Neural cell (in vitro differentiated cells): Measurements from ENCODE around the gene SIL1. TPM values are rescaled to one million over a fixed set of nuclear protein-coding genes. Genes with fewer than 3 reads are reported as not detected.

Experiments
- H2AFZ ChIP-seq: fragments of 200-600, 300-800 bp; sonication (generic), shearing (Covaris generic); 2 replicates; pipeline ENCODE4 v1.6.0; 2014; ENCODE audit warnings: low read depth, mild to moderate bottlenecking, antibody characterized with exemption, low read length, moderate library complexity
- H3F3A ChIP-seq: fragments of 200-600 bp; shearing (Covaris generic); 2 replicates; pipeline ENCODE4 v1.6.1; 2016; ENCODE audit warnings: mild to moderate bottlenecking, moderate library complexity, mixed read lengths, antibody characterized with exemption, low read length; ENCODE audit not compliant: insufficient read depth, poor library complexity, severe bottlenecking
- H3K27ac ChIP-seq: fragments of 200-600, 300-800 bp; sonication (generic), shearing (Covaris generic); 2 replicates; pipeline ENCODE4 v1.5.1; 2014; ENCODE audit warnings: mild to moderate bottlenecking, low read length, moderate library complexity
- H3K27me3 ChIP-seq: fragments of 300-800, 200-600 bp; sonication (generic), shearing (Covaris generic); 2 replicates; pipeline ENCODE4 v1.6.0; 2014; ENCODE audit warnings: mild to moderate bottlenecking, low read depth, low read length, moderate library complexity; ENCODE audit not compliant: insufficient read depth
- H3K36me3 ChIP-seq: fragments of 300-800, 200-600 bp; sonication (generic), shearing (Covaris generic); 2 replicates; pipeline ENCODE4 v1.5.1; 2014; ENCODE audit warnings: mild to moderate bottlenecking, antibody characterized with exemption, low read length, moderate library complexity; ENCODE audit not compliant: insufficient read depth
- H3K4me2 ChIP-seq: fragments of 300-800, 200-600 bp; sonication (generic), shearing (Covaris generic); 2 replicates; pipeline ENCODE4 v1.6.0; 2014; ENCODE audit warnings: mild to moderate bottlenecking, low read length
- H3K4me3 ChIP-seq: fragments of 300-800, 200-600 bp; sonication (generic), shearing (Covaris generic); 2 replicates; pipeline ENCODE4 v1.5.1; 2014; ENCODE audit warnings: mild to moderate bottlenecking, low read length, moderate library complexity
- H3K79me2 ChIP-seq: fragments of 200-600 bp; shearing (Covaris generic); replicated peaks from 2 replicates; pipeline ENCODE4 v1.6.0; 2014; ENCODE audit warnings: mild to moderate bottlenecking, low read length, moderate library complexity; ENCODE audit not compliant: insufficient read depth
- H3K9ac ChIP-seq: fragments of 300-800, 200-600 bp; sonication (generic), shearing (Covaris generic); 2 replicates; pipeline ENCODE4 v1.6.1; 2016; ENCODE audit warnings: mild to moderate bottlenecking, low read length, mixed read lengths
- H3K9me2 ChIP-seq: fragments of 200-600 bp; shearing (Covaris generic); 2 replicates; pipeline ENCODE4 v1.6.1; 2016; ENCODE audit warnings: mild to moderate bottlenecking, low read length, mixed read lengths; ENCODE audit not compliant: insufficient read depth
- H3K9me3 ChIP-seq: fragments of 200-600, 300-800 bp; sonication (generic), shearing (Covaris generic); 2 replicates; pipeline ENCODE4 v1.6.1; 2016; ENCODE audit warnings: mild to moderate bottlenecking, mixed run types, low read length, moderate library complexity, mixed read lengths
- H4K20me1 ChIP-seq: fragments of 200-600 bp; shearing (Covaris generic); 2 replicates; pipeline ENCODE4 v1.6.1; 2016; ENCODE audit warnings: mild to moderate bottlenecking, mixed run types; ENCODE audit not compliant: insufficient read depth
- EP300 ChIP-seq: fragments of 450-650 bp; conservative IDR thresholded peaks from 2 replicates; pipeline ENCODE4 v1.6.1; 2014; ENCODE audit warnings: antibody characterized with exemption, mild to moderate bottlenecking, moderate library complexity; ENCODE audit not compliant: poor library complexity, severe bottlenecking
- EZH2 ChIP-seq: fragments of 200-600, 300-800 bp; shearing (Covaris generic), sonication (generic); IDR thresholded peaks from 2 replicates; pipeline ENCODE4 v1.6.1; 2014; ENCODE audit warnings: antibody characterized with exemption, low read length, borderline replicate concordance, mild to moderate bottlenecking; ENCODE audit not compliant: insufficient read depth, poor library complexity, severe bottlenecking
- MXI1 ChIP-seq: fragments of 450-650 bp; conservative IDR thresholded peaks from 2 replicates; pipeline ENCODE4 v1.6.1; 2014; ENCODE audit warnings: antibody characterized with exemption, mild to moderate bottlenecking; ENCODE audit not compliant: poor library complexity, severe bottlenecking
- POLR2AphosphoS5 ChIP-seq: IDR thresholded peaks from 2 replicates; pipeline ENCODE4 v1.6.1; 2012
- RAD21 ChIP-seq: fragments of 450-650 bp; conservative IDR thresholded peaks from 2 replicates; pipeline ENCODE4 v1.6.1; 2014; ENCODE audit warnings: antibody characterized with exemption, mild to moderate bottlenecking, moderate library complexity
- SMC3 ChIP-seq: fragments of 450-650 bp; conservative IDR thresholded peaks from 2 replicates; pipeline ENCODE4 v1.6.1; 2014; ENCODE audit warnings: antibody characterized with exemption, mild to moderate bottlenecking, moderate library complexity; ENCODE audit not compliant: poor library complexity
- TAF1 ChIP-seq: IDR thresholded peaks from 2 replicates; pipeline ENCODE4 v1.6.1; 2012; ENCODE audit warnings: low read depth
- polyA plus RNA-seq: library from polyadenylated mRNA; depleted of rRNA; stranded (reverse); fragments of >200 nt; gene quantifications from 2 replicates; pipeline ENCODE4 v1.2.3, GENCODE V29; 2014
- TF ChIP-seq, protein P1 (sequence below): IDR thresholded peaks from 2 replicates; pipeline ENCODE4 v1.6.1; 2012; ENCODE audit warnings: borderline replicate concordance
- TF ChIP-seq, protein P2 (sequence below): fragments of 450-650 bp; IDR thresholded peaks from 2 replicates; pipeline ENCODE4 v1.5.1; 2014; ENCODE audit warnings: antibody characterized with exemption, mild to moderate bottlenecking, moderate library complexity; ENCODE audit not compliant: poor library complexity, severe bottlenecking

SIL1 gene
- polyA plus RNA-seq, 1 donor from 2014 or later = 4.7 TPM

DNA sequence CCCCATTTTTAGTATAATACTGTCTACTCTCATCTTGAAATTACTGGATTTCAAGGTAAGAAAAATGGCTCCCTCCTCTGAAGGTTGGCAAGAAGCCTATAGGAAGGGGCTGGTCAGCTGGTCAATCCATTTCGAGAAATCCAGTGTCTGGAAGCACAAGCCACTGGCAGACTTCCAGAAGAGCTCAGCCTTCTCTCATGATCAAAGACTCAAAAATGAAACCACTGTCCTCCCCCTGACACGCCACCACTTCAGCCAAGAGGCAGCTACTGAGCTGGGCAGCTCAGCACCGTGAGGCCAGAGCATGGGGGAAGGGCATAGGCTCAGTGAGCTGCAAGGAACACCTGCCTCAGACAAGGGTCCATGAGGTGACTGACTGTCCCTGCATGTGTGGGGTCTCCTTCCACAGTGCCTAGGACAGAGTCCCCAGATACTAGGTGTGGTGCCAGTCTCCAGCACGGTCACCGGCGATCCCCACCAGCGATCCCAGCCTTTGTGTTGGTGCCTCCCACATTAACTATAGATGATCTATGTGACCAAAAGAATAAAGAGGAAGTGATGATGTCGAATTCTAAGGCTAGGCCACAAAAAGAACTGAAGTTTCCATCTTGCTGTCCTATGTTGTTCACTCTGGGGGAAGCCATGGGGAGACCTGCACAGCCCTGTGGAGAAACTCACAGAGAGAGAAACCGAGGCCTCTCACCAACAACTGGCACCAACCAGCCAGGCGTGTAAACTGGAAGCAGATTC, 222.9 kb downstream of the SIL1 start:
- H3K4me3 ChIP-seq = no peak overlapping the region
- no peaks in the 10 kb centered on the region for H3K9me3 ChIP-seq
- no peak for TF ChIP-seq SMC3
- TF ChIP-seq RAD21 = no peak
- H3K9me2 ChIP-seq = no peaks in the 10 kb centered on the region
- H3K9ac ChIP-seq = no peak overlapping the region
- no peak overlapping the region for H3K27ac ChIP-seq
- H3K36me3 ChIP-seq = no peaks in the 10 kb centered on the region
- no peak overlapping the region for H3K4me2 ChIP-seq
- no peaks in the 10 kb centered on the region for H3K27me3 ChIP-seq
- no peak overlapping the region for H2AFZ ChIP-seq
- H3K79me2 ChIP-seq = no peaks in the 10 kb centered on the region
- no peaks in the 10 kb centered on the region for H3F3A ChIP-seq
- H4K20me1 ChIP-seq = no peaks in the 10 kb centered on the region

- H4K20me1 ChIP-seq = no peaks in the 10 kb centered on the region
- H3K27me3 ChIP-seq = no peaks in the 10 kb centered on the region
- no peak overlapping the region for H3K27ac ChIP-seq
- H3K36me3 ChIP-seq = no peaks in the 10 kb centered on the region
- no peaks in the 10 kb centered on the region for H3K9me3 ChIP-seq
- no peak overlapping the region for H3K4me3 ChIP-seq
- no peak overlapping the region for H2AFZ ChIP-seq
- no peak for TF ChIP-seq SMC3
- no peak for TF ChIP-seq EZH2
- TF ChIP-seq, protein P1, sequence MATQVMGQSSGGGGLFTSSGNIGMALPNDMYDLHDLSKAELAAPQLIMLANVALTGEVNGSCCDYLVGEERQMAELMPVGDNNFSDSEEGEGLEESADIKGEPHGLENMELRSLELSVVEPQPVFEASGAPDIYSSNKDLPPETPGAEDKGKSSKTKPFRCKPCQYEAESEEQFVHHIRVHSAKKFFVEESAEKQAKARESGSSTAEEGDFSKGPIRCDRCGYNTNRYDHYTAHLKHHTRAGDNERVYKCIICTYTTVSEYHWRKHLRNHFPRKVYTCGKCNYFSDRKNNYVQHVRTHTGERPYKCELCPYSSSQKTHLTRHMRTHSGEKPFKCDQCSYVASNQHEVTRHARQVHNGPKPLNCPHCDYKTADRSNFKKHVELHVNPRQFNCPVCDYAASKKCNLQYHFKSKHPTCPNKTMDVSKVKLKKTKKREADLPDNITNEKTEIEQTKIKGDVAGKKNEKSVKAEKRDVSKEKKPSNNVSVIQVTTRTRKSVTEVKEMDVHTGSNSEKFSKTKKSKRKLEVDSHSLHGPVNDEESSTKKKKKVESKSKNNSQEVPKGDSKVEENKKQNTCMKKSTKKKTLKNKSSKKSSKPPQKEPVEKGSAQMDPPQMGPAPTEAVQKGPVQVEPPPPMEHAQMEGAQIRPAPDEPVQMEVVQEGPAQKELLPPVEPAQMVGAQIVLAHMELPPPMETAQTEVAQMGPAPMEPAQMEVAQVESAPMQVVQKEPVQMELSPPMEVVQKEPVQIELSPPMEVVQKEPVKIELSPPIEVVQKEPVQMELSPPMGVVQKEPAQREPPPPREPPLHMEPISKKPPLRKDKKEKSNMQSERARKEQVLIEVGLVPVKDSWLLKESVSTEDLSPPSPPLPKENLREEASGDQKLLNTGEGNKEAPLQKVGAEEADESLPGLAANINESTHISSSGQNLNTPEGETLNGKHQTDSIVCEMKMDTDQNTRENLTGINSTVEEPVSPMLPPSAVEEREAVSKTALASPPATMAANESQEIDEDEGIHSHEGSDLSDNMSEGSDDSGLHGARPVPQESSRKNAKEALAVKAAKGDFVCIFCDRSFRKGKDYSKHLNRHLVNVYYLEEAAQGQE = no peak
- no peak for TF ChIP-seq RAD21
- no peak for TF ChIP-seq POLR2AphosphoS5
- no peak for TF ChIP-seq EP300
- TF ChIP-seq, protein P2, sequence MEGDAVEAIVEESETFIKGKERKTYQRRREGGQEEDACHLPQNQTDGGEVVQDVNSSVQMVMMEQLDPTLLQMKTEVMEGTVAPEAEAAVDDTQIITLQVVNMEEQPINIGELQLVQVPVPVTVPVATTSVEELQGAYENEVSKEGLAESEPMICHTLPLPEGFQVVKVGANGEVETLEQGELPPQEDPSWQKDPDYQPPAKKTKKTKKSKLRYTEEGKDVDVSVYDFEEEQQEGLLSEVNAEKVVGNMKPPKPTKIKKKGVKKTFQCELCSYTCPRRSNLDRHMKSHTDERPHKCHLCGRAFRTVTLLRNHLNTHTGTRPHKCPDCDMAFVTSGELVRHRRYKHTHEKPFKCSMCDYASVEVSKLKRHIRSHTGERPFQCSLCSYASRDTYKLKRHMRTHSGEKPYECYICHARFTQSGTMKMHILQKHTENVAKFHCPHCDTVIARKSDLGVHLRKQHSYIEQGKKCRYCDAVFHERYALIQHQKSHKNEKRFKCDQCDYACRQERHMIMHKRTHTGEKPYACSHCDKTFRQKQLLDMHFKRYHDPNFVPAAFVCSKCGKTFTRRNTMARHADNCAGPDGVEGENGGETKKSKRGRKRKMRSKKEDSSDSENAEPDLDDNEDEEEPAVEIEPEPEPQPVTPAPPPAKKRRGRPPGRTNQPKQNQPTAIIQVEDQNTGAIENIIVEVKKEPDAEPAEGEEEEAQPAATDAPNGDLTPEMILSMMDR = no peak
- TF ChIP-seq TAF1 = no peak
- TF ChIP-seq MXI1 = no peak
- H3K9me2 ChIP-seq = no peaks in the 10 kb centered on the region
- H3K4me2 ChIP-seq = no peak overlapping the region
- no peaks in the 10 kb centered on the region for H3F3A ChIP-seq
- H3K79me2 ChIP-seq = no peaks in the 10 kb centered on the region
- H3K9ac ChIP-seq = no peak overlapping the region
These were observed 223.7 kb downstream of the SIL1 start for GRCh38 chr5:138974227-138975063.
